Mucosa of gallbladder (tissue), 1 donor: Measurements from ENCODE around the gene CHST11. TPM values are rescaled to one million over a fixed set of nuclear protein-coding genes. Genes with fewer than 3 reads are reported as not detected.

ENCODE experiments used
- DNase-seq: peaks from one replicate; pipeline ENCODE4 v3.0.0-alpha.2; 2020; ENCODE audit warnings: low spot score
- total RNA-seq: library from RNA; stranded (reverse); gene quantifications from one replicate; pipeline ENCODE4 v1.2.1, GENCODE V29; 2021
- donor health status: DM: no; HTN: no; CAD: no.

CHST11 gene
- total RNA-seq, 1 donor from 2014 or later = 16.7 TPM

DNA sequence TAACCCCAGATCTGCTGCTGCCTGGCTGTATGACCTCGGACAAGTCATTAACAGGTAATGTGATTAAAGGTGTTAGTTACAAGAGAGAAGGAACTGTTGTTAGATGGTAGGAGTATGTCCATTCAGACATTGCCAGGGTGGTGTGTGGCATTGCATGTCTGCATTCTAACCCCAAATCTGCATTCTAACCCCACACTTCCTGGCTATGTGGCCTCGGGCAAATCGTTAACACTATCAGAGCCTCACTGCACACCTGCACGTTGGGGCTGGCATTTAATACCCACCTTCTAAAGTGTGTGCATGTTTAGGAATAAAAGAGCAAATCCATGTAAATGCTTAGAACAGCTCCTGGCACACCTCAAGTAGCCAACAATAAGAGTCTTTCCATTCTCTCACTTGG lies 46.4 kb downstream of the CHST11 start:
- no peak for DNase-seq

DNA sequence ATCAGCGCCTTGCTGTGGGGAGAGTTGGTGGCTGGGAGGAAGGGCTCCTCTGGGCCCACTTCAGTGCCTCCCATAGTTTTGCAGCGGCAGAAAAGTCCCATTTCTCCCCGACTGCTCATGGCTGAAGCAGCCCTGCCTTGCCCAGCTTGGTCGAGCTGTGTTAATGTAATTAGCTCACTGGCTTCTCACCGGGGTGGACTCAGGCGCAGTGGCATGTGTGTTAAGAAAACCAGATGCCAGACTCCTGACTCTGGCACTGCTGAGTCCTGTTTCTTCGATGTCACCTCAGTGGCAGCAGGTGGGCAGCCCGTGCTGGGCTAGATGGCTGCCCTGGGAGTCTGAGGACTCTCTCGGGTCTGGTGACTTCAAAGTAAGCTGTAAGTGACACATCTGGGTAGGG lies 47.4 kb downstream of the CHST11 start:
- DNase-seq = no peak

DNA sequence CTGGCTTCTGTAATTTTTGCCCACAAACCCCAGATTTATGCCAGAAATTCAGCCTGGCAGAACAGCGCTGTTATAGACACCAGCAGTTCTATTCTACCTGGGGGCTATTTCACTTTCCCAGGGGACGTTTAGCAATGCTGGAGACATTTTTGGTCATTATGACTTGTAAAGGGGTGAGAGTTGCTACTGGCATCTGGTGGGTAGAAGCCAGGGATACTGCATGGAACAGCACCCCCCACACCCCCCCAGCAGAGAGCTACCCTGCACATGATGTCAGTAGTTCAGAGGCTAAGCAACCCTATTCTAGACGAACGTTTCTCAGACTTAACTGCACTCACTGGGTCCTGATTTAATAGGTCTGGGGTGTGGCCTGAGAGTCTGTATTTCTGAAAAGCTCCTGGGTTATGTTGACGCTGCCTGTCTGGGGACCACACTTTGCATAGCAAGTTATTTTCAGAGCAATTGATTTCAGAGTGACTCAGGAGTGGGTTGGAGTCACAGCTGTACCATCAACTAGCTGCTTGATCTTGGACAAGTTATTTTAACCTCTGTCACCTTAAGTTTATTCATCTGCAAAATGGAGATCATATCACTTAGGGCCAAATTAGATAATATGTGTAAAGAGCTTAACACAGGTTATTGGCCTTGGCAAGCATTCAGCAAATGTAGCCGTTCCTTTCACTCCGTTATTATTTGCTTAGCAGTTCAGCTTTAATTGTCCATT lies 48.5 kb downstream of the CHST11 start:
- peak; percentile 41 for DNase-seq

DNA sequence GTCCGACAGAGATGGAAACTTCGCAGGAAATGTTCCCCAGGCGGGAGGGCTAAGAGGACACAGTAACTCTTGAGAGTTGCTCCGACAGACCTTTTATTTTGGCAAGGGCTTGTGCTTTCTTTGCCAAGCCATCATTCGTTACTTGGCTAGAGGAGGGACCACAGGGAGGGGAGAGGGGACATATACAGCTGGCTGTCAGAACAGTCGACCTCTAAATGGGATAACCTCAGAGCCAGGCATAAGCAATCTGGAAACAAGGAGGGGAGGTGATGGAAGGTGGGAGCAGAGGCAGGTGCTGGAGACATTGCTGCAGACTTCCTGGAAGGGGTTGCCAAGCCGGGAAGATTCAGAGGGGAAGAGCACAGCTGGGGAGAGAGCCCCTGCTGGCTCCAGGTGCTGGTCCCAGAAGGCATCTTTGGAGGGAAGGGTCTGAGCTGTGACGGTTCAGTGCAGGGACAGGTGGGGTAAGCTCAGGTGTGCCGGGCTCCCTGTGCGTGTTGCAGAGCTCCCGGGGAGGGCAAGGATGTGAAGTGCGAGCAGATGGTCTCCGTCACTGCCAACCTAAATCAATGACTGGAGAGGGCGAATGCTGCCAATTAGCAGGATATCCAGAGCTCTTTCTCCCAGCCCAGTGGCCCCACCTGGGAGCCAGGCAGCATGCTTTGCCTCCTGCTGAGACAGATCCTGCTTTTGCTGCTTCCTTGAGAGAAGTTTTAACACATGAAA lies 50.1 kb downstream of the CHST11 start:
- no peak for DNase-seq

DNA sequence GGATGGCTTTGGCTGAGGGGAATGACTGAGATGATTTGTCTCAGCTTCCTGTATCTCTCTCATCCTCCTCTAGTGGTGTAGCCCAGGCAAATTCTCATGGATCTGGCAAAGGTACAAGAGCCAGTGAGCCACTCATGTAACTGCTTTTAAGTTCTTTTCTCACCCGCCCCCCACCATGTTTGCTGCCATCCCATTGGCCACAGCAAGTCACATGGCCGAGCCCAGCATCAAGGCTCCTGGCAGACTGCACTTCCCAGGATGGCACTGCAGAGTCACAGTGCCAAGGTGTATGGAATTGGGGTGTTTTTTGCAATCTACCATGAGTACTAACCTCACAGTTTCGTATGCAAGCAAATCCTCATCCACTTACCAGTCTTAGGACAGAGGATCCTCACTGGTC lies 50.9 kb downstream of the CHST11 start:
- no peak for DNase-seq

DNA sequence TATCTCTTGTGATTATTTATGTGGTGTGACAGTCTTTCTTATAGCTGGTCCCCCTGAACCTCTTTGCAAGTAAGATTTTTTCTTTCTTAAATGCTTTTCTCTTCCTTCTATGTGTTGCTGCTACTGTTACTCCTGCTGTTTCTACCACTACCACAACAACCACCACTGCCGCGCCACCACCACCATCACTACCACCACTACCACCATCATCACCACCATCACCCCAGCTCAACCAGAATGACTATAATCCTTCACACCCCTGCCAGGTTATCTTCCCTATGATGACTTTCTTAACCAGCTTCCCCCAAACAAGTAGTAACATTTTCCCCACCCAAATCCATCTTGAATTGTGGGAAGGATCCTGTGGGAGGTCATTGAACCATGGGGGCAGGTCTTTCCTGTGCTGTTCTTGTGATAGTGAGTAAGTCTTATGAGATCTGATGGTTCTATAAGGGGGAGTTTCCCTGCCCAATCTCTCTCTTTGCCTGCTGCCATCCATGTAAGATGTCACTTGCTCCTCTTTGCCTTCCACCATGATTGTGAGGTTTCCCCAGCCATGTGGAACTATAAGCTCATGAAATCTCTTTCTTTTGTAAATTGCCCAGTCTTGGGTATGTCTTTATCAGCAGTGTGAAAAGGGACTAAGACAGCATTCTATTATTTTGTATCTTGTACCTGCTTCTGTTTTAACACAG lies 52.2 kb downstream of the CHST11 start:
- no peak for DNase-seq

DNA sequence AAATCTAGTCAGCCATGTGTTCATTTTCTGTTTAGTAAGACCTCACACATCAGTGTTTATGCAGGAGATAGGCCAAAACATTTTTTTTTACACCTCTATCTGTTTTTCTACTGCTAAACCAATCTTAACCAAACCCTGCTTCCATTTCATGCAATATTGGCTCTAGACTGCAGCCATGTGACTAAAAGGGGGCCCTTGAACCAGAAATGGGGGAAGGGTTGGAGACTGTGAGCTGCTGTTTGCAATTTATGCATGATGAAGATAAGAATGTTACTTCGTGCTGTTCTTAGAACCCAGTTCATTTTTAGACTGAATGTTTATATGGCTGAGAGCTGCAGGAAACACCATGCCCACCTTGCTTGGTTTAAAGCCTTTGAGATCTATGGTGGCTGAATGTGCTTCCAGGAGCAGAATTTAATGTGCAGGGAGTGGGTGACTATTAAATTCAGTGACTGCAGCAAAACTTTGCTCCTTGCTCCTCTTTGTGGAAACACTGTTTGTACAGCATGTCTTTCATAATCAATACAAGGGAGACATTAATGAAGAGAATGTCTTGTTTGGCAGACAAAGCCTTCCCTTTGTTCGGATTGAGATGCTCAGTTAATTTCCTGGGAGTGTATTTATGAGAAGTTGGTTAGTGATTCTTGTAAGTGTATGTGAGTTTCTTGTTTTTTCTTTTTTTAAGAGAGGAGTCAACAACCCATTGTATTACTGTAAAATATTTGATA lies 53.6 kb downstream of the CHST11 start:
- no peak for DNase-seq

DNA sequence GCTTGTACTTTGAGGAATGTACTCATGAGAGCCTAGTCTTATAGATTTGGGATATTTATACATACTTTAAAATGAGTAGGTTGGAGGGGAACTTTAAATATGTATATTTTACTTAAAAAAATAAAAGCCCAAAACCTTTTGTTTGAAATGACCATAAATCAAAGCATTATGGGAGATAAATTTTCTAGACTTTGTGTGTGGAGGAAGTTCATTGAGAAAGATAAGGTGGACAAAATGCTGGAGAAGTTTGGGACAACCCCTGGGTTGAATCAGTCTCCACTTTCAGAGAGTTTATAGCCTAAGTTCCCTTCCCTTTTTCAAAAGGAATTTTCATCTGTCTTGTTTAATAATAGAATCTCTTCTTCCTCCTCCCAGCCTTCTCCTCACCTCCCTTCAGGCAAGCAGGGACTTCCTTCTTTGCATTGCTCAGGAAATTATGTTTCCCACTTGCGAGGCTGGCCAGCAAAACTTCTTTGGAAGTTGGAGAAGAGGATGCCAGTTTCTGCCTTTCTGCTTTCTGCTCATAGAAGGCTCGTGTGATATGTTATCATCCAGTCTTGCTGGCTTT lies 54.2 kb downstream of the CHST11 start:
- DNase-seq = no peak

DNA sequence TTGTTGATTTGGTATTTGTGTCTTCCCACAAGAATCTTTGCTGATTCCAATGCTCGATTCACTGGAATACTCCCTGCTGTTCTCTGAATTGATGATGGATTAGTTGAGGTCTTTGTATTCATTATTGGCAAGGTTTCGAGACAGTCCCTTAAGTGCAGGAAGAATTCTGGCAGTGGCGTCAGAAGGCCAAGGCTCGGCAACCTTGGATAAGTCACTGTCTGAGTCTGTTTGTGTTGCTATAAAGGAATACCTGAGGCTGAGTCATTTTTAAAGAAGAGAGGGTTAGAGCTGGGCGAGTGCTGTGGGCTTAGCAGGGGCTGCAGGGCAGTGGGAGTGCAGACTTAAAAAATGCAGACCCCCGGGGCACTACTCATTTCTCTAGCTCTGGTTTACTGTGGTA lies 56.9 kb downstream of the CHST11 start:
- DNase-seq = no peak

DNA sequence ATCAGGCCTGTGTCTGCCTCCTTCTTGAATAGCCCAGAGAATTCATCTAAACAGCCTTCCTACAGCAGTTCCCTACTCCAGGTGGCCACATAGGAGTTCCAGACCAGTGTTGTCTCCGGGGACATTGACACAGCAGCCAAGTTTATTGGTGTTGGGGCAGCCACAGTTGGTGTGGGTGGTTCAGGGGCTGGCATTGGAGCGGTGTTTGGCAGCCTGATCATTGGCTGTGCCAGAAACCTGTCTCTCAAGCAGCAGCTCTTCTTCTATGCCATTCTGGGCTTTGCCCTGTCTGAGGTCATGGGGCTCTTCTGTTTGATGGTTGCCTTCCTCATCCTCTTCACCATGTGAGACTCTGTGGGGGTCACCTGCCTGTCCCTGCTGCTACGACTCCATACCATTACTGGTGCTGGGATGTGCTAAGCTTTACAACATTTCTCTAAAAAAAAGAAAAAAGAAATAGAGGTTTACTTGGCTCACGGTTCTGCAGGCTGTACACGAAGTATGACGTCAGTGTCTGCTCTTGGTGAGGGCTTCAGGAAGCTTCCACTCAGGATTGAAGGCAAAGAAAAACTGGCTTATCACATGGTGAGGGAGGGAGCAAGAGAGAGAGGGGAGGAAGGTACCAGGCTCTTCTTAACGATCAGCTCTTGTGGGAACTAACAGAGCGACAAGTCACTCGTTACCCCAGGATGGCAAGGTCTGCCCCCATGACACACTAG lies 57.5 kb downstream of the CHST11 start:
- no peak for DNase-seq

DNA sequence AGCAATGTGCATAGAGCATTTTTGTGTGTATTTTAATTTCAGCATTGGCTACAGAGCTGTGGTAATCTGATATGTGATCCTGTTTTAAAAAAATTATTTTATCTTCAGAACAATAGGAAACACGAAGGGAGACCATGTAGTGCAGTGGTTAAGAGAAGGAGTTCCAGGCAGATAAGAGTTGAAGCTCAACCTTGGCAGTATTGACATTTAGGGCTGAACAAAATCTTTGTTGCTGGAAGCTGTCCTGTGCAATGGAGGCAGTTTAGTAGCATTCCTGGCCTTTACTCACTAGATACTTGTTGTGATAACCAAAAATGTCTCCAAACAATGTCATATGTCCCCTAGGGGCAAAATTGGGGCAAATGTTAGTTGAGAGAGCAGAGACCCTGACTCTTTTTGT lies 59.2 kb downstream of the CHST11 start:
- DNase-seq = no peak

DNA sequence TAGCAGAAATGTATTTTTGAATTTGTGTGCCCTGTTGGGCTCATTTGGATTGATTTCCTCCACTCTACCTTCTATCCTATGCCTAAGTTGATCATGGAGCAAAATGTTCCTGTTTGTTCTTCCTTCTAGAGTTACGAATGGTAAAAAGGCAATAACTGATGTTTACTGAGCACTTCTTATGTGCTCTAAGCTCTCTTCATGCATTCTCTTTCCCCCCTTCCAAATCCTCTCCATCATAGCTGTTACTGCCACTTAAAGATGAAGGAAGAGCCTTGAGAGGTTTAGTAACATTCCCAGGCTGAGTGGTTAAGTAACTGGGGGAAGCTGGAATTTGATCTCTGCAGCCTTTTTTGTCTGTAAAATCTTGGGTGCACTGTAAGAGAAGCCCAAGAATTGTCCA lies 60.1 kb downstream of the CHST11 start:
- no peak for DNase-seq

DNA sequence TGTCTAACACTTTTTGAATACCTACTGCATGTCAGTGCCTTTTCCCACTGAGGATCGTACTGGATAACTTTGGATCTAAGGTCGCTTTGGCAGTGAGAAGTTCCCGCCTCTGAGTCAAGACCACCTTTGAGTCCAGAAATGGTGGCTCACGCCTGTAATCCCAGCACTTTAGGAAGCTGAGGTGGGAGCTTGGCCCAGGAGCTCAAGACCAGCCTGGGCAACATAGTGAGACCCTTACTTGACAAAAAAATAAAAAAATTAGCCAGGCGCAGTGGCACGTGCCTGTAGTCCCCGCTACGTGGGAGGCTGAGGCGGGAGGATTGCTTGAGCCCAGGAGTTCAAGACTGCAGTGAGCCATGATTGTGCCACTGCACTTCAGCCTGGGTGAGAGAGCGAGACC lies 61.1 kb downstream of the CHST11 start:
- no peak for DNase-seq

DNA sequence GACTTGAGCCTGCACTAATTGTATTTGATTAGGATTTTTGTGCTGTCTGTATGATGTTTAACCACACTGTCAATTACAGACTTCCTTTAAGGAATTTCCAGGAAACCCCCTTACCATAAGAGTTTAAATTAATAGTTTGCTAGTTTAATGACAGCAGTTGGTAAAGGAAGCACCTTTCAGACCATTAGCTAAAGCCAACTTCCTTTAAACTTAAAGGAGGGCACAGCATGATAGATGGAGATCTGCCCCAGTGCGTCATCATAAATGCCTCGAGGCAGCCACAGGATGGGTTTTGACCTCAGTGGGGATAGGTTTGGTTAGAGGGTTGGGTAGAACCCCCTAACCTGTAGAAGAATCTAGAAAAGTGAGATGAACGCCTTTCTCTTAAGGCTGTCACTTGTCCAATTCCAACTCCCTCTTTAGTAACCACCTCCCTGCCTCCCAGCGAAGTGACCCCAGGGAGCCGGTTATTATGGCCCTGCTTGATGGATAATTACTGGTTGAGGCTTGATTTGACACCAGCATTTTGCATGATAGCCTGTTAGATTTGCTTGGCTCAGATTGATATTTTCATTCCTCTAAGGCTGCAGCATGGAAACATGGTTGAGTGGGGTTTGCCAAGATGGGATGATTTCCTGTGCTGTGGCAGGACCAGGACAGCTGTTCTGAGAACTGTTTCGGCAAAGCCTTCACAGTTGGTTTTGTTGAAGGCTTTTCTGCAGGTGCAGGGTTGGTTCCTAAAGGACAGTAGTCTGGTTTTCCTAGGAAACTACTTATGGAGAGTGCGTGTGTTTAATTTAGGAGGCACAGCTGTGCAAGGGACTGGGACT lies 62.7 kb downstream of the CHST11 start:
- no peak for DNase-seq

DNA sequence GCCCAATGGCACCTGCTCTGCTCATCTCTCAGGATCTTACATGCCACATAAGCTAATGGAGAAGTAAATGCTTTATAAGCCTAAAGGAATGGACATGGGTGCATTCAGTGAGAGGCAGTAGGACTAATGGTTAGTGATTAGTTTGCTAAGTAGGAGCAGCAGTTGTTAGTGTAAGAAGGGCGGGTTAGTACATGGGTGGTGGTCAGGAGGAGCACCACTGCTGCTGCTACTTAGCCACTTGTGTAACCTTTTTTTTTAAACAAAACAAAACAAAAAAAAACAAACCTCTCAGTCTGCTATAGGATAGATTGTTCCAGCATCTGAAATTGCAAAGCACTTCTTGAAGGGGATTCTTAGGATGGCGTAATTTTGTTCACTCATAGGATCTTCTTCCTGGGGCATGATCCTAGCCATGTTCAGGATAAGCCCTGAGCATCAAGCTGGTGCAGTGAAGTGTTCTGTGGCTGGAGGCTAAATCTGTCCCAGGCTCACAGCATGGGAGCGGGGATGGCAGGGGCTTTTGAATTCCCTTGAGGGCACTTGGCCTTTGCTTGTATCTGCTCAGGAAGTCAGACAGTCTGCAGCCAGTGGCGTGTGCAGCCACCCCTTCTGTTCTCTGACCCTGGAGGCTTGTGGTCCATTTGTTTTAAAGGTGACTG lies 63.6 kb downstream of the CHST11 start:
- DNase-seq = no peak

DNA sequence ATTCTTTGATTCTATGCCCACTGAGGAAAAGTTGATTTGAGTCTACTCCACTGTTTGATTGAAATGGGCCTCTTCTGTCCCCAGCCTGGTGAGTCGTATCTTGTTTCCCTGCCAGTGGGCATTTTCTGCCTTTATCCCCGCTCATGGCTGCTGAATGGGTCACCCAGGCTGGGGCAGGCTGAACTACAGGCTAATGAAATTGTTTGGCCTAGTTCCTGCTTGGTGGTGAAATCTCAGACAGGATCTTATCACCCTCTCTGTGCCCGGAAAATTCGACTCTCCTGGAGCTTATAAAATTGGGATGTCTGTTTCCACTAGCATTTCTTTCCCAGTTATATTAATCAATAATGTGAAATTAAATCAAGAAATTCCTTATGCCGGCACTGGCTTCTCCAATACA lies 65.0 kb downstream of the CHST11 start:
- no peak for DNase-seq

DNA sequence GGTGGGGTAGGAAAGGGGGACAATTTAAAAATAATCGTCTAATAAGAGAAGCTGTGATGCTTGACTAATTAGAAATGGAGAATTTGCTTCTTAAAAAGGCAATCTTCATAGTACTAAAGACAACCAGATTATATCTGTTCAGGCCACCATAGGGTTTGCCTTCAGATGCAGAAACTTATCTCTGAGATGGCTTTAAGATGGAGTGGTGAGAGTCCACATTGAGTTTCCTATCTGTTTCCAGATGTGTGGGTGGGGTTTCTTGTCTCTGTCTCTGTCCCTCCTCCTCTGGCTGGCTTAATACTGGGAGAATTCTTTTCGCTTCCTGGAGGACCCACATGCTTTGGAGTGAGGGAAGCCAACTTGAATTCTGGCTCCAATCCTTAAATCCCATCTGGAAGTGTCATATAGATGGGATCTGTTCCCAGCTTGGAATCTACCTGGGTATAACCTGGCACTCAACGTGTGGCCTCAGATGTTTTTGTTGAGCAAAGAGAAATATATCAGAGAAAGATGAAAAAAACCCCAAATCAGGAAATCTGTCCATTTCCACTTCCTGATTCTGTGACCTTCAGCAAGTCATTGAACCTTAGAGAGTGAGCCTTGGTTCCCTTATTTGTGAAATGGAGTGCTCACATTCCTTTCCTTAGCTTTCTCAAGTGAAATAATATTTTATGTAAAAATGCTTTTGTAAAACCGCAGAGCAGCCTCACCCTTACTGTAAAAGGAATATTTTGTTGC lies 66.4 kb downstream of the CHST11 start:
- DNase-seq = no peak

DNA sequence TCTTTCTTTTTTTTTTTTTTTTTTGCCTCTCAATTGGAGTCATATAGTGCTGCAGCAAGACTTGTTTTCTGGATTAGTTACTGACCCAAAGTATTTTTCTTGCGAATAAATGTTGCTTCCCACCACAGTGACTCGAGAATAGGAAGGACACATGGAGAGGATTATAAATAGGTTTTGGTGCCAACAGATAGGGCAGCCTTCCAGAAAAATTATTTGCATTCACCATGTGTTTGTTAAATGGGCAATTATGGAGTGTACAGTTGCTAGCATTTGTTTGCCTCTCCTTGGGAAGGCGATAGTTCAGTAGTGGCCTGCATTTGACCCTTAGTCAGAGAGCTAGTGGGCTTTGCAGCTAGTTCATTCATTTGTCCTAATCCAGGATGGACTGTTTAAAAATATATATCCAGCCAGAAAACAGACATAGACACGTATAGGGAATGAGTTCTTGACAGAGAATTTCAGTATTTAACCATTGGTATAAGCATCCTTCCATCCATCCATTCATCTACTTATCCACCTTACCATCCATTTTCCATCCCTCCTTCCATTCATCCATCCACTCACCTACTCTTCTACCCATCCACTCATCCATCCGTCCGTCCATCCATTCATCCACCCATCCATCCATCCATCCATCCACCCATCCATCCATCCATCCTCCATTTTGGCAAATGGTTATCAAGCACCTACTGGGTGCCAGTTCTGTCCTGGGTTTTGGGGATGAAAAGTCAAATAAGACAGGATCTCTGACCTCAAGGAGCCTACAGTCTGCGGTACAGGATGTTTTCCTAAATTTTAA lies 67.5 kb downstream of the CHST11 start:
- DNase-seq = no peak
